ENCODE data around the gene GREB1. TPM values are rescaled to one million over a fixed set of nuclear protein-coding genes. Genes with fewer than 3 reads are reported as not detected.

Gene GREB1
- total and polyA plus RNA-seq, 2 experiments from 2014 or later: 12.0 to 35.0 TPM

GRCh38 chr2:11656252-11656651, 122.4 kb downstream of the GREB1 start:
- Mint-ChIP-seq H3K9me3 (no peaks in the 10 kb centered on the region), H3K27me3 (ENCODE audit: insufficient read depth, low read depth, poor library complexity) (peaks cover 6% of the 10 kb centered on the region), H3K4me1 (no peaks in the 10 kb centered on the region), H3K36me3 (ENCODE audit: low read depth) (no peaks in the 10 kb centered on the region), H3K27ac (no peak overlapping the region), H3K4me3 (no peak overlapping the region)
- no peaks in the 10 kb centered on the region for H3K36me3 ChIP-seq (ENCODE audit: insufficient read depth)
- no peaks in the 10 kb centered on the region for H3K9me2 ChIP-seq (ENCODE audit: insufficient read depth)
- H3K4me3 ChIP-seq: no peak overlapping the region
- H3F3A ChIP-seq (replicated peaks; ENCODE audit: low read depth): no peaks in the 10 kb centered on the region
- no peak for DNase-seq (ENCODE audit: low spot score)
- no peaks in the 10 kb centered on the region for H4K20me1 ChIP-seq (replicated peaks; ENCODE audit: insufficient read depth)
- no peak overlapping the region for H3K27ac ChIP-seq (ENCODE audit: low read depth)
- no peak for TF ChIP-seq CTCF (conservative IDR thresholded peaks at IDR 0.05; ENCODE audit: low read depth in 2 of 2)
- TF ChIP-seq EZH2phosphoT487 (IDR thresholded peaks at IDR 0.05; ENCODE audit: unreplicated experiment): no peak
- TF ChIP-seq POLR2AphosphoS5 (IDR thresholded peaks at IDR 0.05; ENCODE audit: low read depth): no peak
- no peak for ATAC-seq
- peak overlapping the region; percentile 56; the same call in 1 of the 2 replicates for H2AFZ ChIP-seq
- no peaks in the 10 kb centered on the region for H3K79me2 ChIP-seq (replicated peaks; ENCODE audit: insufficient read depth)
- H3K4me1 ChIP-seq (ENCODE audit: insufficient read depth): no peaks in the 10 kb centered on the region
- H3K27me3 ChIP-seq (ENCODE audit: insufficient read depth): no peaks in the 10 kb centered on the region
- no peak overlapping the region for H3K4me2 ChIP-seq

- TF ChIP-seq EZH2 (IDR thresholded peaks at IDR 0.05; ENCODE audit: low read depth, unreplicated experiment): no peak
- TF ChIP-seq CTCF (conservative IDR thresholded peaks at IDR 0.05; ENCODE audit: low read depth in 2 of 2): no peak
- no peak for TF ChIP-seq POLR2AphosphoS5 (IDR thresholded peaks at IDR 0.05; ENCODE audit: low read depth)
- no peak for TF ChIP-seq REST (IDR thresholded peaks at IDR 0.05; ENCODE audit: unreplicated experiment)
- Mint-ChIP-seq H3K9me3 (no peaks in the 10 kb centered on the region), H3K4me3 (no peak overlapping the region), H3K27me3 (ENCODE audit: insufficient read depth, low read depth, poor library complexity) (peaks cover 6% of the 10 kb centered on the region), H3K36me3 (ENCODE audit: low read depth) (no peaks in the 10 kb centered on the region), H3K27ac (no peak overlapping the region), H3K4me1 (no peaks in the 10 kb centered on the region)
- no peaks in the 10 kb centered on the region for H3K27me3 ChIP-seq (ENCODE audit: insufficient read depth)
- no peaks in the 10 kb centered on the region for H4K20me1 ChIP-seq (replicated peaks; ENCODE audit: insufficient read depth)
- H2AFZ ChIP-seq: peak overlapping the region; percentile 56; the same call in 1 of the 2 replicates
- H3K4me2 ChIP-seq: no peak overlapping the region
- ATAC-seq (peak; percentile 41; the same call in 2 of the 3 replicates), DNase-seq (ENCODE audit: low spot score) (no peak)
- no peaks in the 10 kb centered on the region for H3F3A ChIP-seq (replicated peaks; ENCODE audit: low read depth)
- H3K9me2 ChIP-seq (ENCODE audit: insufficient read depth): no peaks in the 10 kb centered on the region
- H3K4me1 ChIP-seq (ENCODE audit: insufficient read depth): no peaks in the 10 kb centered on the region
- no peaks in the 10 kb centered on the region for H3K36me3 ChIP-seq (ENCODE audit: insufficient read depth)
- no peak overlapping the region for H3K4me3 ChIP-seq
- no peaks in the 10 kb centered on the region for H3K79me2 ChIP-seq (replicated peaks; ENCODE audit: insufficient read depth)
- no peak overlapping the region for H3K27ac ChIP-seq (ENCODE audit: low read depth)
Measured at GRCh38 chr2:11656671-11657101, 122.8 kb downstream of the GREB1 start.
